ENCODE measurements around the gene TINAG. TPM values are rescaled to one million over a fixed set of nuclear protein-coding genes. Genes with fewer than 3 reads are reported as not detected.

The TINAG gene, protein sequence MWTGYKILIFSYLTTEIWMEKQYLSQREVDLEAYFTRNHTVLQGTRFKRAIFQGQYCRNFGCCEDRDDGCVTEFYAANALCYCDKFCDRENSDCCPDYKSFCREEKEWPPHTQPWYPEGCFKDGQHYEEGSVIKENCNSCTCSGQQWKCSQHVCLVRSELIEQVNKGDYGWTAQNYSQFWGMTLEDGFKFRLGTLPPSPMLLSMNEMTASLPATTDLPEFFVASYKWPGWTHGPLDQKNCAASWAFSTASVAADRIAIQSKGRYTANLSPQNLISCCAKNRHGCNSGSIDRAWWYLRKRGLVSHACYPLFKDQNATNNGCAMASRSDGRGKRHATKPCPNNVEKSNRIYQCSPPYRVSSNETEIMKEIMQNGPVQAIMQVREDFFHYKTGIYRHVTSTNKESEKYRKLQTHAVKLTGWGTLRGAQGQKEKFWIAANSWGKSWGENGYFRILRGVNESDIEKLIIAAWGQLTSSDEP
- not detected for total RNA-seq
- long read RNA-seq = 0 reads

DNA sequence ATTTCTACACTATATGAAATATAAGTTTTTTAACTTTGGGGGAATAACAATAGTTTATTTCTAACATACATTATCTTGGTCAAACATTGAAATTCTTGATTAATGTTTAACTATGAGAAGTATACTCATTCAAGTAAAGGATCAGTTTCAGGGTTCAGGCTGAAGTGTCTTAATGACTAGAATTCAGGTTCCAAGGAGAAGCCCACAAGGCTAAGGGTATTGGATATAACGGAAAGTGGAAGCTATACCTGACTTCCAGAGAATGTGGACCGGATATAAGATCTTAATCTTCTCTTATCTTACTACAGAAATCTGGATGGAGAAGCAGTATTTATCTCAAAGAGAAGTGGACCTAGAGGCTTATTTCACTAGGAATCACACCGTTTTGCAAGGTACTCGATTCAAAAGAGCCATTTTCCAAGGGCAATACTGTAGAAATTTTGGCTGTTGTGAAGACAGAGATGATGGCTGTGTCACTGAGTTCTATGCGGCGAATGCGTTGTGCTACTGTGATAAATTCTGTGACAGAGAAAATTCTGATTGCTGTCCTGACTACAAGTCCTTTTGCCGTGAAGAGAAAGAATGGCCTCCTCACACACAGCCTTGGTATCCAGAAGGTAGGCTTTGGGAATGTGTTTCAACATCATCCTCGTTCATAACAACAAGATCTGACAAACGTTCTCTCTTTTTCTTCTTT lies at the start of gene TINAG:
TSS of gene TINAG (plus strand) at position 153 of the 697 bp plus-strand sequence. CDS start at position 263, 110 bp downstream.
- ATAC-seq (no peak), DNase-seq (ENCODE audit: missing footprints) (no peak)
- intact Hi-C loops (cut with DNase I) = no loop called here

DNA sequence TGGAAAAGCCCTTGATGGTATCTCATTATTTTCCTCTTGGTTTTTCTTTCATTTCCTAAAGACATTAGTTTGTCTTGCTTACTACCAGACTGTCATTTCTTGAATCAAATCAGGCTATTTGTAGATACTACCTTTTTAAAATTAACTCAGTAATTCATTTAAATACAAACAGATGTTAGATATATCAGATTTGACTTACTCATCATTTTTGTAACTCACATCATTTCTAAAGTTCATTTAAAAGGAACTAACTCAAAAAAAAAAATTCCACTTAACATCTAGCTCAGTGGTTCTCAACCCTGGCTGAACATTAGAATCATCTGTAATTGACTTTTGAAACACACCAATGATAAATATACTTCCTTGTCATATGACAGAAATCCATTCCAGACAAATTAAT lies 48.2 kb upstream of the TINAG start:
- ATAC-seq = no peak
- DNase-seq (ENCODE audit: missing footprints) = no peak
- intact Hi-C loops (cut with DNase I) = no loop called here

DNA sequence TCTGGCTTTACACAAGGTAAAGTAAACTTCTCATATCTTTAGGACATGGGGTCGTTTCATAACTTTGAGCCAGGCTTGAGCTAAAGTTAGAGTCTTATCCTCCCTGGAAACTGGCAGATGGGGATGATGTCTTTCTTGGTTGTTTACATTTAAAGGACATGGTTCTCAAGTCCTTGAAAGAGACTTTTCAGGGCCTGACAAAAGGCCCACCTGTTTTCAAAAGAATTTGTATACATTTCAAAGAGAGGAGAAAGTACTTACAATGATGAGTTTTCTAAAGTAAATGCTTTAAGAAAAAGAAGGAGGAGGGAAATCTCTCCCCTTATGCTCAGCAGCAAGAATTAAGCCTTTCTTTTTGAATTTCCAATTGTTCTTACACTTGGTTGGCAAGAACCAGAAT lies 45.7 kb upstream of the TINAG start:
- intact Hi-C loops (cut with DNase I) = no loop called here
- DNase-seq (ENCODE audit: missing footprints) = no peak
- no peak for ATAC-seq

DNA sequence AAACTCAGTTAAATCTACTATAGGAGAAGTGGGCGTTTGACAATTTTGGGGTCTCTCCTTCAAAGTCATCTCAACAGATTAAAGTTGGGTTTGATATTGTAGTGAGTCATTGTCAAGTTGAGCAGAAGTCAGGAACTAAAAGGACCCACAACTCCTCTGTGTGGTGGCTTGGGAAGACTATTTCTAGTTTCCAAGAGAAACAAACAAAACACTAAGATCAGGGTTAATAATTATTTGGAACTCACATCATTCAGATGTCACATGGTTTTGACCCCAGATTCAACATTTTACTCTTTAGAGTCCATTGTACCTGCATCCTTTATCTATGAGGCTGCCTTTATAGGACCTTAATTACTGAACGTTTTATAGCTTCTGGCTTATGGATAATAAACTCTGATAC lies 45.3 kb upstream of the TINAG start:
- DNase-seq (ENCODE audit: missing footprints) = no peak
- ATAC-seq = no peak
- intact Hi-C loops (cut with DNase I) = no loop called here

DNA sequence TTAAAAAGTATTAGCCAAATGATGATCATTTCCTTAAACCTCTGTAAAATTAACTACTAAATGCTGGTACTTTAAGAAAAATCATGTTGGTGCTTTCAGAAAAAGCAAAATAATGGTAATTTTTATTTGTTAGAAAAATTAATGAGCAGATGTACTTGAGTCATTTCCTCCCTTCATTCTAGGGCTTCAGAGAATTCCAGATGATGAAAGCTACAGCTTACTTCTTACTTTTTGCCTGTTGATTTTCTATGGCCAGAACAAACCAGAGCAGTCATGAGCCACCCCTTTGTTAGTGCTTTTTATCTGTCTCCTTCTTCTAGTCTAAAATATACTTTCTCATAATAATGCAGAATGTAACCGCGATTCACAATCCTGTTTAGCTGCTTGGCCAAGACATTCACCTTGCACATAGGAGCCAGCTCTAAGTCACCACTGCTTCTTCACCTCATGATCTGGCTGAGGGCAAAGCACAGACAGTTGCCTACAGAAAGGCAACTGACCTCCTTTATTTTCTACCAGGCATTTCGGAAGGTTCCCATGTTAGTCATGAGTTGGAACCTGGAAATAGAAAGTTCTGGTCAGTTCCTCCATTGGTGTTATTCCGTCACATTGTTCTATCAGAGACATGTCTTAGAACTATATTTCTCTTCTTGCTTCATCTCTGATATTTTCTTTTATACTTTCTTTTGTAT lies 43.5 kb upstream of the TINAG start:
- intact Hi-C loops (cut with DNase I) = loop anchor here (5.0 kb wide), 1 partner anchor 277 kb away; no protein-coding TSS in a partner anchor
- no peak for ATAC-seq
- DNase-seq (ENCODE audit: missing footprints) = no peak

DNA sequence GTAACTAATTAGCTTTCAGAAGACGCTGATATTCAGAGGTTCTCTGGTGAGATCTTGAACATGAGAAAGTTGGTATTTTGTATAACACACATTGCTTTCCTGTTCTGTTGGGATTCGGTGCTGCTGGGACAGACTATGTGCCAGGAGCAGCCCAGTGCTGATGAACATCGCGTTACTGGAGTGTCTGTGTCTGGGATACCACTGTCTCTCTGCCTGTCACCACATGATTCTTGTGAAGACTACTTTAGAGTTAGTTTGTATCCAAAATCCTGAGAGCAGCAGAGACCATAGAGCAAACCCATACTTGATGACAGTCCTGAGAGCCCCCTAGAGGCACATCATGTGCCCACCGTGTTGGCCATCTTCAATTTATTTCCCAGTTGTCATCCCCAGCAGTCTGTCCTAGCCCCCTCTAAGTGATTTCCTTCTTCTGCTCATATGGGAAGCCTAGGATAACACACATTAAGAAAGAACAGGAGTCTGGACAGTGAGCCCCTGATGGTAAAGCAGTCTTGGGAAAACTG lies 41.8 kb upstream of the TINAG start:
- intact Hi-C loops (cut with DNase I) = loop anchor here (5.0 kb wide), 1 partner anchor 279 kb away; no protein-coding TSS in a partner anchor
- ATAC-seq = peak; percentile 35
- DNase-seq (ENCODE audit: missing footprints) = no peak

DNA sequence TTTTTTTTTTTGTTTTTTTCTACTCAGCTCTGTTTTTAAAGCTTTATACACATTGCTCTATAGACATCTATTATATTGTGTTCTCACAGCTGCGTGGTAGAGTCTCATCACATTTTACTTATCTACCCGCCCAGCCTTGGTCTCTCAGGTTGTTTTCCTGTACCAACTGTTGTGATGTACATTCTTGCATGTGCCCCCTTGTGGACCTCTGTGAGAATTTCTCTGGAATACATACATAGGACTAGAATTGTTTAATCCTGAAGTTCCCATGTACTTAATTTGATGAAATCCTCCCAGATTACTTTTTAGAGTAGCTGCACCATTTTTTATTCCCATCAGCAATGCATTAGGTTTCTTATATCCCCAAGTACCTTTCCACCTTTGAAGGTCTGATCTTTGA lies 40.4 kb upstream of the TINAG start:
- ATAC-seq (no peak), DNase-seq (ENCODE audit: missing footprints) (no peak)
- intact Hi-C loops (cut with DNase I) = loop anchor here (5.0 kb wide), 1 partner anchor 280 kb away; no protein-coding TSS in a partner anchor

DNA sequence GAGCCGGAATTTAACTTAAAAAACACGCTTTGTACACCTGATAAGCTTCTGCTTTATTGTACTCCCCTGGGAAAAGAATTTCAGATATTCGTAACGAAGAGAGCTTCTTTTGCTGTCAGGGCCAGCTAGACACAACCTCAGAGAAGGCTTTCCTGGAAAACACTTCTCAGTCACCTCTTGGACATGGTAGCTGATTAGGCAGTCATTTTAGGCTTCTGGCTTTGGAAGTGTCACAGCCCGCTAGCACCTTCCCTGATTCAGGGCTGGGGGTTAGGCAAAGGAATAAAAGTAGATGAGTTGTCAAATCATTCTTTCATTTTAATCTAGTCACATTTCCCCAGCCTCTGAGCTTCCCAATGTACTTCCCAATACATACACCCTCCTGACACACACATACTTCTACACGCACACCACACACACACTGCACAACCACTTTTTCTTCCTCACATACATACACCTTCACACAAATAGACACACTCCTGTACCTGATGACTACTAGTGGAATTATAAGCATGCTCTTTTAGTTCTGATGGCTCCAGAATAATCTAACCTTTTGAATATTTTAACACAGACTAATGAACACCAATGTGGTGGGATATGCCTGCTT lies 34.9 kb upstream of the TINAG start:
- DNase-seq (ENCODE audit: missing footprints) (no peak), ATAC-seq (peak; percentile 29)
- intact Hi-C loops (cut with DNase I) = no loop called here

DNA sequence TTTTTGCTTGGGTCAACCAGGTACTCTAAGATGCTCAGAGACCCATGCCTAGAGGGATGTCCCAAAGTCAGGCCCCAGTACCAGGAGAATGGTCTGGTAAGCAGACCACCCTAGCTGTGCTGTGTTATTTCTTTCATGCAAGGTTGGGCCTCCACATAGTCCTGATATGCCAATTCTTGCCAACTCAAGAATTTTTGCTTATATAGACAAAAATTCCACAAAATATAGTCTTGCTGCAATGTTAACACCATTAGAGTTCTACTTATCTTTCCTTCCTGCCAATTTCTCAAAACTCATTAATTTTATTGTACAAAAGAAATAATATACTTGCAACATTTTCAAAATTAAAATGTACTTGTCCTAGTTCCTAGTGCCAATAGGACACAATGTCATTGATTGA lies 33.9 kb upstream of the TINAG start:
- intact Hi-C loops (cut with DNase I) = no loop called here
- DNase-seq (ENCODE audit: missing footprints) (no peak), ATAC-seq (no peak)

DNA sequence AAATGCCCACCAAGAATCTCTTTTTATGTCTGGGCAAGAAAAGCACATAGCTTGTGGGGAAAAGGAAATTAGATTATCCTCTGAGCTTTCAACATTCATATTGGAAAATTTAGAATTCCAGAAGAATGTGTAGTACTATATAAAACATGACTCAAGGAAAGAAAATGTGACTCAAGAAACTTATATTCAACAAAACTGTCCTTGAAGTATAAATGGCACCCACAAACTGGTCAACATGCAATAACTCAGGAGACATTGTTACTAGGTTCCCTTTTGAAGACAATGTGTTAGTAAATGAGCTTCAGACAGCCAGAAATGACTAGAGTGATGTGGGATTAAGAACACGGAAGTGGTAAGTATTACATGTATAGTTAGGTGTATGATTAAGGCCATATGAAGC lies 26.1 kb upstream of the TINAG start:
- DNase-seq (ENCODE audit: missing footprints) (no peak), ATAC-seq (no peak)
- intact Hi-C loops (cut with DNase I) = no loop called here

DNA sequence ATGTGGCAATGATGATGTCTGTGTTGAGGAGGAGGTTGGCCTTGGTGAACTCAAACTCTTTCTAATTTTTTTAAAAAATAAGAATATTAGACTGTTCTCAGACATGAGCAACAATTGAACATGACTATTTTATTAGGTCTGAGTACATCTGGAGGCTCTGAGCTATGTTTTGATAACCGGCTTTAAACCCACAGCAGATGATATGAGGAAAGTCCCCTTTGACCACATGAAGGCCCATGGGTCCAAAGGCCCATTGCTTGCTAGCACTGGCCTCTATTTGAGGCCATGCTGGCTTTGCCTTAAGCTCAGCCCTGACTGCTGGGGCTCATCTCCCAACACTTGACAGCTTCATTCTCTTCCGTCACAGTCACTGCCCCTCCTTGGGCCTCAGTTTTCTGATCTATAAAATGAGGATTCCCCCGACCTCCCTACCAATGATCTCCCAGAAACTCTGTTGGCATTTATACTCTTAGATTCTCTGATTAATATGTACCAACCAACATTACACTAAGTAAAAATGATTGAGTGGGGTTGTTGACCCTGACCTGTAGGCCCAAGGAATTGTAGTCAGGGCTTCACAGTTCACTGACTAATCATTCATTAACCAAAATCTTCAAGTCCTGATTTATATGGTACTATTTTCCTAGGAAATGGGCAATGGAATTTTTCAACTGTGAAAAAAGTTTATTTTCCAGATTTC lies 23.9 kb upstream of the TINAG start:
- DNase-seq (ENCODE audit: missing footprints) = no peak
- ATAC-seq = no peak
- intact Hi-C loops (cut with DNase I) = no loop called here

DNA sequence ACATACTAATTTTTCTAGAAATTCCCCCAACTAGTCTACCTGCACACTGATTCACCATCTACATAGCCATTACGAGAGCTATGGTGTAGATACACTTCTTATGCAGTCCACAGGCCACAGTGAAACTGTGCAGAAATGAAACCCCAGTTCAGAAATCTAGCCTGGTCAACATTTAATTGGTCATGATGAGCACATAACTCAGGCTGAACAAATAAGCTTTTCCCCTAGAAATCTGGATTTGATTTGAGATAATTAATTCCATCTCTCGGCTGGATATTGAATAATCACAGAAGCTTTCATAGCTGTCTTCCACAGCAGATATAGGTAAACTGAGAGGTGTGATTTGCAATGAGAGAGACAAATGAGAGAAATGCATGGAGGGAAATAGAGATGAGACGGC lies 22.6 kb upstream of the TINAG start:
- intact Hi-C loops (cut with DNase I) = no loop called here
- no peak for ATAC-seq
- no peak for DNase-seq (ENCODE audit: missing footprints)

DNA sequence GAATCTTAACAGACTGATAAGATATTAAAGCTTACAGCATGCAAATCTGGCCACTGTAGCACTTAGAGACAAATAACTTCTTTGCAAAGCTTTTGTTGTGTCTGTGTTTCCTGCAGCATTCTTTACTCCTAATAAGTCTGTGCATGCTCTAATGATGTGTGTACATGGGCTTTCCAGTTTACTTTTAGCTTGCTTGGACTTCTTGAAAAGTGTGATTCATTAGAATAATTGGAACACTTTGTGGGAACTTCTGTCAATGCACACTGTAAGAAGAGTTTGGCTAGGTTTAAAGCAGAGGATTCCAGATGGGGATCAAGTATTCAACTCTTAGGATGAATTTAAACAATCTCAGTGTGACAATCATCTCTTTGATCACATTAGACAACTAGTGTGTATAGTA lies 22.1 kb upstream of the TINAG start:
- DNase-seq (ENCODE audit: missing footprints) (no peak), ATAC-seq (no peak)
- intact Hi-C loops (cut with DNase I) = no loop called here

DNA sequence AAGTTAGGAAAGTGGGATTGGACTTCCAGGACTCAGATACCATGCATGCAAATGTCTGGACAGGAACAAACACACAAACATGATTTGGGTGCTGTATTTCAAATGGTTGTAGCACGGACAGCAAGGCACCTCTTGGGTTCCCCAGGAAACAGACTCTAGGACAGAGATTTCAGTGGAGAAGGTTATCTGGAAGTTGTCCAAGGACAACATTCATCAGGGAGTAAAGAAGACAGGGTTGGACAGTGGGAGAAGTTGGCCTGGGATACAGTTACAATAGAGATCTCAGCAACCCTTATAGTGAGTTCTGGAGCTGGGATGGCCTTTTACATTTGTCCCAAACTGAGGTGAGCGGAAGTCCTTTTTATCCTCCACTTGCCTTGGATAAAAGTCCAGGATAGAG lies 19.8 kb upstream of the TINAG start:
- DNase-seq (ENCODE audit: missing footprints) = no peak
- no peak for ATAC-seq
- intact Hi-C loops (cut with DNase I) = no loop called here

DNA sequence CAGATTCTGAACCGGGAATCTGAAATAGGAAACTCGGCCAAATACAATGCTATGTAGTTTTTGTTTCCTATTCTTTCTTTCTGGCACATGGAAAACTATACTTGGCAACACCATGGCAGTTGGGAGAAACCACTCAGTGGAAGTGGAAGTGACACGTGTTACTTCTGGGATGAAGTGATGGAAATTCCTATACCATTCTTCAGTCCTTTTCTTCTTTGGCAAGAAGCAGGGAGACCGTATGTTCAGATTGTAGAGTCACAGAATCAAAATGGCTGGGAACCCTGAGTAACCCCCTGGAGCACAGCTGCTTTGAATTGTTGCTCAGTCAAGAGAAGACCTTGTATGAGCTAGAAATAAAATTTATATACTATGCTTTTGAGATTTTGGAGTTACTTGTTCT lies 18.8 kb upstream of the TINAG start:
- intact Hi-C loops (cut with DNase I) = no loop called here
- ATAC-seq (no peak), DNase-seq (ENCODE audit: missing footprints) (no peak)

DNA sequence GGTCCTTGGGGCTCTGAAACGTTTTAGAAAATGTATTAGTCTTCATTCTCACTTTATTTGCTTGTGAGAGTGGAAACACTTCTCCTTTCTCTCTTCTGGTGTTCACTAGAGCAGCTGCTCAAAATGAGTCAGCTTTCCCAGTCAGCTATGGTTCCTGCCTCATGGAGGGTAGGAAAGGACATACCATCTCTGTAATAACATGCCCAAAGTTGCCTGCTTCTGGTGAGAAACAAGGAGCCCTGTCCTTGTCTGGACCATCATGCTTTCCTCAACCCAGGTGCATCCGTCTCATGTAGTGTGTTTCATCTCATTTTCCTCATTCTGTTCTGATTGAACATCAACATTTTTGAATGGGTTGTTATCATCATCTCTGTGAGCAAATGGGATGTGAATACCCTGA lies 17.1 kb upstream of the TINAG start:
- DNase-seq (ENCODE audit: missing footprints) = no peak
- intact Hi-C loops (cut with DNase I) = no loop called here
- no peak for ATAC-seq

DNA sequence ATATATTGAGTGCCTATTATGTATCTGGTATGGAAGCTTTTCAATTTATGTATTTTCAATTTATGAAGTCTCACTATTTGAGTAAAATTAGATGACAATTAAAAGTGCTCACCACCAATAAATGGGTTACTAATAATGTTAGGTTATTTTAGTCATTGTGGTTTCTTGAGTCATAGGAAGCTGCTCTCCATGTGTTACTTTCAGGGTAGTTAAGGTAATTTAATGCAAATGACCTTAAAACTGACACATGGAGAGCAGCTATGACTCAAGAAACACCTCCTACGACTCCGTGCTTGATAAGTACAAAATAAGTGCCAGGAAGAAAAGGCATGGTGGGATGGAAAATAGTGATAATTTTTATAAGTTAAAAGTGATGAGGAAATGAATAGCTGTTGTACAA lies 16.5 kb upstream of the TINAG start:
- DNase-seq (ENCODE audit: missing footprints) = no peak
- intact Hi-C loops (cut with DNase I) = no loop called here
- no peak for ATAC-seq

DNA sequence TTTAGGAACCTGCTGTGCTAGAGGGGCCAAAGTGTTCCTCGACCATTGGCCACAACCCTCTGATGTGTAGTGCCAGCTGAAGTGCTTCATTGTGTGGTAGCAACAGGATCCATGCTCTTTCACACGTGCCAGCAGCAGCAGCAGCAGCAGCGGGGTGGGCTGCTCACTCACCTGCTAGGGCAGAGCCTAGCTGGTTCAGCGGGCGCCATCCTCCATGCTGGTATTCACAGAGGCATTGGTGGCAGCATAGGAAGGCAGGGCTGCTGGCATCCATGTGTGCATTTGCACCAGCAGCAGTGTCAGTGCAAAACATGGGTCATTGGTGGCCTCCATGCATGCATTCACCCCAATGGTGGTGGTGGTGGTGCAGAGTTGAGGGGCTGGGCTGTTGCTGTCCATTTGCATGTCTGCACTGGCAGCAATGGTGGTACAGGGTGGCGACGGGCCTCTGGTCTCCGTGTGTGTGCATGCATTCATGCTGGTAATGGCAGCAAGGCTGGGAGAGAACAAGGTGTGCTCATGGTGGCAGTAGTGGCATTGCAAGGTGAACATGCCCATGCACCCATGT lies 13.2 kb upstream of the TINAG start:
- ATAC-seq (no peak), DNase-seq (ENCODE audit: missing footprints) (peak; percentile 58)
- intact Hi-C loops (cut with DNase I) = no loop called here

Data from Right ventricle myocardium inferior (tissue), 1 donor.